HepG2 (cell line): Measurements from ENCODE around the gene PTPRE. TPM values are rescaled to one million over a fixed set of nuclear protein-coding genes. Genes with fewer than 3 reads are reported as not detected.

Source experiments
- ATAC-seq: fragments of 200-7000 bp; cut with Tn5 transposase; 3 replicates; pipeline ENCODE4 v1.9.1; 2020; ENCODE audit warnings: mild to moderate bottlenecking, moderate library complexity
- BruUV-seq: library from RNA; stranded (reverse); fragments of 400-500 nt; replicated peaks from 2 replicates; lab custom pipeline; 2021; lab: Mats Ljungman, UMichigan
- CTCF ChIA-PET: fragments of 300-600 bp; formaldehyde crosslinking; extraction: SDS; loops from one replicate; lab custom pipeline; 2021; ENCODE audit warnings: low total read pairs, inconsistent platforms, low intra/inter-chr PET ratio; lab: Yijun Ruan, JAX
- POLR2A ChIA-PET: fragments of 350-600 bp; sonication (Branson Sonifier 250); formaldehyde crosslinking; loops from one replicate; lab custom pipeline; 2020; ENCODE audit warnings: antibody characterized with exemption, inconsistent platforms; lab: Yijun Ruan, JAX
- DNase-seq: peaks from one replicate; pipeline ENCODE4 v3.0.0-alpha.2; 2015; ENCODE audit warnings: low spot score
- FAIRE-seq: peaks from 3 replicates; lab custom pipeline; 2011; peaks lifted over from hg19 to GRCh38; lab: Jason Lieb, UNC
- H2AFZ ChIP-seq: one replicate; pipeline ENCODE4 v1.6.1; 2011; ENCODE audit warnings: low read length, inconsistent platforms
- H3K27ac ChIP-seq: fragments of 300-600 bp; 3 replicates; pipeline ENCODE4 v1.8.0; 2011; ENCODE audit warnings: mixed run types, mild to moderate bottlenecking, mixed read lengths, low read length, inconsistent platforms; ENCODE audit not compliant: insufficient read depth; ENCODE audit errors: extremely low read length
- H3K27me3 ChIP-seq, 2 experiments: fragments of 200-600 bp in 1 of 2; 2 replicates in 1 of 2; 3 replicates in 1 of 2; pipeline versions ENCODE4 v1.6.0 to v1.8.0; 2011; ENCODE audit warnings: low read length in 2 of 2, mild to moderate bottlenecking in 2 of 2, moderate library complexity in 2 of 2, inconsistent platforms in 1 of 2; ENCODE audit not compliant: insufficient read depth in 2 of 2, control insufficient read depth in 1 of 2
- H3K36me3 ChIP-seq, 2 experiments: fragments of 200-600 bp in 1 of 2; replicated peaks in 1 of 2; 2 replicates in 1 of 2; 3 replicates in 1 of 2; pipeline versions ENCODE4 v1.5.1 to v1.8.0; 2011; ENCODE audit warnings: low read length in 2 of 2, inconsistent platforms in 1 of 2; ENCODE audit not compliant: insufficient read depth in 2 of 2, control insufficient read depth in 1 of 2
- H3K4me1 ChIP-seq: 2 replicates; pipeline ENCODE4 v1.5.1; 2012; ENCODE audit warnings: low read length, inconsistent platforms; ENCODE audit not compliant: insufficient read depth
- H3K4me2 ChIP-seq: 2 replicates; pipeline ENCODE4 v1.6.0; 2011; ENCODE audit warnings: low read depth, low read length, inconsistent platforms
- H3K4me3 ChIP-seq, 3 experiments: fragments of 200-600 bp in 1 of 3; sonication (generic), shearing (Covaris generic) in 1 of 3; replicated peaks in 1 of 3; 2 replicates each; pipeline ENCODE4 v1.5.1; 2011 to 2016; ENCODE audit warnings: low read length in 3 of 3, inconsistent platforms in 2 of 3, low read depth in 2 of 3, mild to moderate bottlenecking in 2 of 3, control low read depth in 1 of 3, mixed read lengths in 1 of 3; ENCODE audit not compliant: insufficient read depth in 1 of 3
- H3K79me2 ChIP-seq: one replicate; pipeline ENCODE4 v1.6.1; 2011; ENCODE audit warnings: low read length, inconsistent platforms; ENCODE audit not compliant: insufficient read depth
- H3K9ac ChIP-seq: 2 replicates; pipeline ENCODE4 v1.6.0; 2011; ENCODE audit warnings: mild to moderate bottlenecking, low read depth, low read length, inconsistent platforms; ENCODE audit not compliant: insufficient read depth
- H3K9me3 ChIP-seq: 2 replicates; pipeline ENCODE4 v1.5.1; 2012; ENCODE audit warnings: mild to moderate bottlenecking, low read length
- H4K20me1 ChIP-seq: 2 replicates; pipeline ENCODE4 v1.6.0; 2011; ENCODE audit warnings: inconsistent platforms, mild to moderate bottlenecking, low read length, moderate library complexity; ENCODE audit not compliant: insufficient read depth
- AHR ChIP-seq: IDR thresholded peaks from 2 replicates; pipeline ENCODE4 v1.6.1; 2018; ENCODE audit warnings: missing genetic modification reagents, missing compliant biosample characterization
- CCDC6 ChIP-seq: sonication (generic); formaldehyde crosslinking; IDR thresholded peaks from 2 replicates; pipeline ENCODE4 v1.8.1; 2022; ENCODE audit warnings: mild to moderate bottlenecking, missing genetic modification reagents, moderate library complexity
- ERF ChIP-seq: IDR thresholded peaks from 2 replicates; pipeline ENCODE4 v1.6.1; 2018; ENCODE audit warnings: missing biosample characterization, missing genetic modification reagents
- RFX5 ChIP-seq: IDR thresholded peaks from 2 replicates; pipeline ENCODE4 v1.6.1; 2011; ENCODE audit warnings: low read depth, low read length, improper control_type of control experiment
- SMAD3 ChIP-seq: sonication (generic); formaldehyde crosslinking; IDR thresholded peaks from 2 replicates; pipeline ENCODE4 v1.4.0; 2020; ENCODE audit warnings: missing genetic modification reagents
- ZMYM2 ChIP-seq: sonication (generic); formaldehyde crosslinking; IDR thresholded peaks from 2 replicates; pipeline ENCODE4 v1.8.0; 2022; ENCODE audit warnings: mild to moderate bottlenecking, missing genetic modification reagents
- ZNF567 ChIP-seq: sonication (generic); formaldehyde crosslinking; IDR thresholded peaks from 2 replicates; pipeline ENCODE4 v1.8.1; 2023; ENCODE audit warnings: mild to moderate bottlenecking, missing genetic modification reagents, borderline replicate concordance
- ZNF572 ChIP-seq: sonication (generic); formaldehyde crosslinking; IDR thresholded peaks from 2 replicates; pipeline ENCODE4 v1.5.1; 2020; ENCODE audit warnings: mild to moderate bottlenecking, missing genetic modification reagents
- ZNF841 ChIP-seq: sonication (generic); formaldehyde crosslinking; IDR thresholded peaks from 2 replicates; pipeline ENCODE4 v1.8.1; 2023; ENCODE audit warnings: missing genetic modification reagents, borderline replicate concordance
- WGBS: methylation state at CpG from one replicate; pipeline ENCODE4 v1.1.6; 2017; ENCODE audit warnings: low lambda C conversion rate; 5-methylcytosine and 5-hydroxymethylcytosine counted together
- in situ Hi-C: cut with HindIII; loops from 2 replicates; pipeline ENCODE4 v1.10.0; 2017; ENCODE audit warnings: low pct_unique_long_range_greater_than_20kb; ENCODE audit not compliant: extremely low pct_ligation_motif_present
- intact Hi-C: fragments of 100-400 bp; cut with micrococcal nuclease; formaldehyde crosslinking; loops from one replicate; pipeline ENCODE4 v1.10.0; 2022; ENCODE audit not compliant: unreplicated experiment
- polyA plus RNA-seq, 8 experiments: library from polyadenylated mRNA; depleted of rRNA in 3 of 8; stranded (reverse) in 7 of 8; unstranded in 1 of 8; fragments of >200 nt; fragmentation: Illumina TruSeq in 4 of 8; extraction: Trizol in 4 of 8; gene quantifications; 2 replicates each; pipeline versions ENCODE4 v1.2.1 to v1.2.3, GENCODE V29; 2011 to 2016; ENCODE audit warnings: low read depth in 4 of 8, missing spikeins in 1 of 8, mixed read lengths in 1 of 8; ENCODE audit not compliant: insufficient read depth in 1 of 8
- total RNA-seq, 5 experiments: library from RNA; depleted of rRNA; stranded (reverse); fragments of >200 nt; fragmentation: Illumina TruSeq; extraction: Trizol; gene quantifications; 2 replicates each; pipeline ENCODE4 v1.2.3, GENCODE V29; 2016; ENCODE audit warnings: low read depth in 1 of 5
- TF ChIP-seq, protein P1 (sequence below): sonication (generic); formaldehyde crosslinking; IDR thresholded peaks from 2 replicates; pipeline ENCODE4 v1.4.0; 2020; ENCODE audit warnings: missing genetic modification reagents
- TF ChIP-seq, protein P2 (sequence below): sonication (generic); formaldehyde crosslinking; conservative IDR thresholded peaks from 2 replicates; pipeline ENCODE4 v1.4.0; 2020; ENCODE audit warnings: mild to moderate bottlenecking, missing genetic modification reagents, moderate library complexity
- TF ChIP-seq, protein P3 (sequence below): sonication (generic); formaldehyde crosslinking; IDR thresholded peaks from 2 replicates; pipeline ENCODE4 v1.5.0; 2020; ENCODE audit warnings: missing genetic modification reagents
- TF ChIP-seq, protein P4 (sequence below): sonication (generic); formaldehyde crosslinking; IDR thresholded peaks from 2 replicates; pipeline ENCODE4 v1.4.0; 2020; ENCODE audit warnings: missing genetic modification reagents
- TF ChIP-seq, protein P5 (sequence below): sonication (generic); formaldehyde crosslinking; IDR thresholded peaks from 2 replicates; pipeline ENCODE4 v1.4.0; 2020; ENCODE audit warnings: mild to moderate bottlenecking, missing genetic modification reagents

PTPRE gene
- total and polyA plus RNA-seq, 2 of the 13 experiments (the other 11 are each of a cell fraction or from before 2014, with no cell fraction given): 0.01 to 0.02 TPM

DNA sequence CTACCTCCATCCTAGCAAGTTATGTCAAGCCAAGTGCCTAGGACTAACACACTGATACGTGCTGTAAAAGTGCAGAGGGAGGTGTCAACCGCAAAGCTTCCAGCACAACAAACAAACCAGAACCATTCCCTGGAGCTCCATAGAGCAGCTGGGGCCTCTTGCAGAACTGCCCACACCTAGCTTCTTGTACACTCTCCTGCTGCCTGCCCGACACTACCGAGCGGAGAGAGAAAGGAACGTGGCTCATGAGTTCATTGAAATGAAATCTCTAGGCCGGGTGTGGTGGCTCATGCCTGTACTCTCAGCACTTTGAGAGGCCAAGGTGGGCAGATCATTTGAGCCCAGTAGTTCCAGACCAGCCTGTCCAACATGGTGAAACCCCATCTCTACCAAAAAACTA is 145.8 kb downstream of the PTPRE start:
- WGBS: 28% methylated on average over 2 of the region's 7 CpGs
- no peak overlapping the region for H3K4me3 ChIP-seq
- DNase-seq (no peak), ATAC-seq (no peak), FAIRE-seq (no peak)
- H3K36me3 ChIP-seq: no peaks in the 10 kb centered on the region
- POLR2A ChIA-PET: no interaction called here
- no peak overlapping the region for H3K4me2 ChIP-seq
- intact Hi-C loops (no loop called here), in situ Hi-C loops (no loop called here)
- H4K20me1 ChIP-seq: no peaks in the 10 kb centered on the region
- H2AFZ ChIP-seq: no peak overlapping the region
- H3K79me2 ChIP-seq: no peaks in the 10 kb centered on the region
- CTCF ChIA-PET: no interaction called here
- peaks cover 10% of the 10 kb centered on the region for H3K4me1 ChIP-seq
- H3K27me3 ChIP-seq: peaks cover 5 to 18% of the 10 kb centered on the region in 2 experiments; a peak in 4 of 5 replicates
- BruUV-seq: no TSS peak
- H3K27ac ChIP-seq: no peak overlapping the region
- H3K9me3 ChIP-seq: no peaks in the 10 kb centered on the region
- no peak overlapping the region for H3K9ac ChIP-seq
- TF ChIP-seq ERF (CRISPR knock-in tag) (no peak), SMAD3 (no peak), AHR (CRISPR knock-in tag) (no peak), ZNF572 (no peak), RFX5 (no peak), CCDC6 (CRISPR knock-in tag) (no peak), ZMYM2 (CRISPR knock-in tag) (no peak), ZNF567 (CRISPR knock-in tag) (no peak), ZNF841 (no peak)
- TF ChIP-seq, protein P1, sequence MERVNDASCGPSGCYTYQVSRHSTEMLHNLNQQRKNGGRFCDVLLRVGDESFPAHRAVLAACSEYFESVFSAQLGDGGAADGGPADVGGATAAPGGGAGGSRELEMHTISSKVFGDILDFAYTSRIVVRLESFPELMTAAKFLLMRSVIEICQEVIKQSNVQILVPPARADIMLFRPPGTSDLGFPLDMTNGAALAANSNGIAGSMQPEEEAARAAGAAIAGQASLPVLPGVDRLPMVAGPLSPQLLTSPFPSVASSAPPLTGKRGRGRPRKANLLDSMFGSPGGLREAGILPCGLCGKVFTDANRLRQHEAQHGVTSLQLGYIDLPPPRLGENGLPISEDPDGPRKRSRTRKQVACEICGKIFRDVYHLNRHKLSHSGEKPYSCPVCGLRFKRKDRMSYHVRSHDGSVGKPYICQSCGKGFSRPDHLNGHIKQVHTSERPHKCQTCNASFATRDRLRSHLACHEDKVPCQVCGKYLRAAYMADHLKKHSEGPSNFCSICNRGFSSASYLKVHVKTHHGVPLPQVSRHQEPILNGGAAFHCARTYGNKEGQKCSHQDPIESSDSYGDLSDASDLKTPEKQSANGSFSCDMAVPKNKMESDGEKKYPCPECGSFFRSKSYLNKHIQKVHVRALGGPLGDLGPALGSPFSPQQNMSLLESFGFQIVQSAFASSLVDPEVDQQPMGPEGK (CRISPR knock-in tag): no peak
- TF ChIP-seq, protein P2, sequence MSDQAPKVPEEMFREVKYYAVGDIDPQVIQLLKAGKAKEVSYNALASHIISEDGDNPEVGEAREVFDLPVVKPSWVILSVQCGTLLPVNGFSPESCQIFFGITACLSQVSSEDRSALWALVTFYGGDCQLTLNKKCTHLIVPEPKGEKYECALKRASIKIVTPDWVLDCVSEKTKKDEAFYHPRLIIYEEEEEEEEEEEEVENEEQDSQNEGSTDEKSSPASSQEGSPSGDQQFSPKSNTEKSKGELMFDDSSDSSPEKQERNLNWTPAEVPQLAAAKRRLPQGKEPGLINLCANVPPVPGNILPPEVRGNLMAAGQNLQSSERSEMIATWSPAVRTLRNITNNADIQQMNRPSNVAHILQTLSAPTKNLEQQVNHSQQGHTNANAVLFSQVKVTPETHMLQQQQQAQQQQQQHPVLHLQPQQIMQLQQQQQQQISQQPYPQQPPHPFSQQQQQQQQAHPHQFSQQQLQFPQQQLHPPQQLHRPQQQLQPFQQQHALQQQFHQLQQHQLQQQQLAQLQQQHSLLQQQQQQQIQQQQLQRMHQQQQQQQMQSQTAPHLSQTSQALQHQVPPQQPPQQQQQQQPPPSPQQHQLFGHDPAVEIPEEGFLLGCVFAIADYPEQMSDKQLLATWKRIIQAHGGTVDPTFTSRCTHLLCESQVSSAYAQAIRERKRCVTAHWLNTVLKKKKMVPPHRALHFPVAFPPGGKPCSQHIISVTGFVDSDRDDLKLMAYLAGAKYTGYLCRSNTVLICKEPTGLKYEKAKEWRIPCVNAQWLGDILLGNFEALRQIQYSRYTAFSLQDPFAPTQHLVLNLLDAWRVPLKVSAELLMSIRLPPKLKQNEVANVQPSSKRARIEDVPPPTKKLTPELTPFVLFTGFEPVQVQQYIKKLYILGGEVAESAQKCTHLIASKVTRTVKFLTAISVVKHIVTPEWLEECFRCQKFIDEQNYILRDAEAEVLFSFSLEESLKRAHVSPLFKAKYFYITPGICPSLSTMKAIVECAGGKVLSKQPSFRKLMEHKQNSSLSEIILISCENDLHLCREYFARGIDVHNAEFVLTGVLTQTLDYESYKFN (CRISPR knock-in tag): no peak
- TF ChIP-seq, protein P3, sequence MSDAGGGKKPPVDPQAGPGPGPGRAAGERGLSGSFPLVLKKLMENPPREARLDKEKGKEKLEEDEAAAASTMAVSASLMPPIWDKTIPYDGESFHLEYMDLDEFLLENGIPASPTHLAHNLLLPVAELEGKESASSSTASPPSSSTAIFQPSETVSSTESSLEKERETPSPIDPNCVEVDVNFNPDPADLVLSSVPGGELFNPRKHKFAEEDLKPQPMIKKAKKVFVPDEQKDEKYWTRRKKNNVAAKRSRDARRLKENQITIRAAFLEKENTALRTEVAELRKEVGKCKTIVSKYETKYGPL (CRISPR knock-in tag): no peak
- TF ChIP-seq, protein P4, sequence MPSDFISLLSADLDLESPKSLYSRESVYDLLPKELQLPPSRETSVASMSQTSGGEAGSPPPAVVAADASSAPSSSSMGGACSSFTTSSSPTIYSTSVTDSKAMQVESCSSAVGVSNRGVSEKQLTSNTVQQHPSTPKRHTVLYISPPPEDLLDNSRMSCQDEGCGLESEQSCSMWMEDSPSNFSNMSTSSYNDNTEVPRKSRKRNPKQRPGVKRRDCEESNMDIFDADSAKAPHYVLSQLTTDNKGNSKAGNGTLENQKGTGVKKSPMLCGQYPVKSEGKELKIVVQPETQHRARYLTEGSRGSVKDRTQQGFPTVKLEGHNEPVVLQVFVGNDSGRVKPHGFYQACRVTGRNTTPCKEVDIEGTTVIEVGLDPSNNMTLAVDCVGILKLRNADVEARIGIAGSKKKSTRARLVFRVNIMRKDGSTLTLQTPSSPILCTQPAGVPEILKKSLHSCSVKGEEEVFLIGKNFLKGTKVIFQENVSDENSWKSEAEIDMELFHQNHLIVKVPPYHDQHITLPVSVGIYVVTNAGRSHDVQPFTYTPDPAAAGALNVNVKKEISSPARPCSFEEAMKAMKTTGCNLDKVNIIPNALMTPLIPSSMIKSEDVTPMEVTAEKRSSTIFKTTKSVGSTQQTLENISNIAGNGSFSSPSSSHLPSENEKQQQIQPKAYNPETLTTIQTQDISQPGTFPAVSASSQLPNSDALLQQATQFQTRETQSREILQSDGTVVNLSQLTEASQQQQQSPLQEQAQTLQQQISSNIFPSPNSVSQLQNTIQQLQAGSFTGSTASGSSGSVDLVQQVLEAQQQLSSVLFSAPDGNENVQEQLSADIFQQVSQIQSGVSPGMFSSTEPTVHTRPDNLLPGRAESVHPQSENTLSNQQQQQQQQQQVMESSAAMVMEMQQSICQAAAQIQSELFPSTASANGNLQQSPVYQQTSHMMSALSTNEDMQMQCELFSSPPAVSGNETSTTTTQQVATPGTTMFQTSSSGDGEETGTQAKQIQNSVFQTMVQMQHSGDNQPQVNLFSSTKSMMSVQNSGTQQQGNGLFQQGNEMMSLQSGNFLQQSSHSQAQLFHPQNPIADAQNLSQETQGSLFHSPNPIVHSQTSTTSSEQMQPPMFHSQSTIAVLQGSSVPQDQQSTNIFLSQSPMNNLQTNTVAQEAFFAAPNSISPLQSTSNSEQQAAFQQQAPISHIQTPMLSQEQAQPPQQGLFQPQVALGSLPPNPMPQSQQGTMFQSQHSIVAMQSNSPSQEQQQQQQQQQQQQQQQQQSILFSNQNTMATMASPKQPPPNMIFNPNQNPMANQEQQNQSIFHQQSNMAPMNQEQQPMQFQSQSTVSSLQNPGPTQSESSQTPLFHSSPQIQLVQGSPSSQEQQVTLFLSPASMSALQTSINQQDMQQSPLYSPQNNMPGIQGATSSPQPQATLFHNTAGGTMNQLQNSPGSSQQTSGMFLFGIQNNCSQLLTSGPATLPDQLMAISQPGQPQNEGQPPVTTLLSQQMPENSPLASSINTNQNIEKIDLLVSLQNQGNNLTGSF (CRISPR knock-in tag): no peak
- TF ChIP-seq, protein P5, sequence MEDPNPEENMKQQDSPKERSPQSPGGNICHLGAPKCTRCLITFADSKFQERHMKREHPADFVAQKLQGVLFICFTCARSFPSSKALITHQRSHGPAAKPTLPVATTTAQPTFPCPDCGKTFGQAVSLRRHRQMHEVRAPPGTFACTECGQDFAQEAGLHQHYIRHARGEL (CRISPR knock-in tag): no peak
